Panc1 (cell line): Measurements from ENCODE around the gene CCDC141. TPM values are rescaled to one million over a fixed set of nuclear protein-coding genes. Genes with fewer than 3 reads are reported as not detected.

Source experiments
- ATAC-seq: fragments of 200-7000 bp; cut with Tn5 transposase; 2 replicates; pipeline ENCODE4 v1.9.1; 2020; ENCODE audit warnings: mild to moderate bottlenecking, moderate library complexity
- BruUV-seq: library from RNA; stranded (reverse); fragments of 400-500 nt; replicated peaks from 2 replicates; lab custom pipeline; 2021; lab: Mats Ljungman, UMichigan
- CTCF ChIA-PET: fragments of 300-600 bp; sonication (Branson Sonifier 250); formaldehyde crosslinking; loops from one replicate; lab custom pipeline; 2022; ENCODE audit warnings: antibody characterized with exemption; lab: Charles Lee
- POLR2A ChIA-PET: fragments of 300-600 bp; sonication (Branson Sonifier 250); formaldehyde crosslinking; loops from one replicate; lab custom pipeline; 2022; ENCODE audit warnings: antibody characterized with exemption; lab: Charles Lee
- DNase-seq: peaks from one replicate; pipeline ENCODE4 v3.0.0-alpha.2; 2010; ENCODE audit warnings: low read depth, low spot score
- H3K27ac ChIP-seq: 2 replicates; pipeline ENCODE4 v1.5.1; 2011; ENCODE audit warnings: mild to moderate bottlenecking, low read length, inconsistent platforms
- H3K27me3 ChIP-seq: fragments of 200-500 bp; sonication (Bioruptor generic); 2 replicates; pipeline ENCODE4 v1.6.0; 2014; ENCODE audit warnings: low read length, inconsistent platforms; ENCODE audit not compliant: control insufficient read depth, insufficient read depth
- H3K36me3 ChIP-seq: fragments of 200-500 bp; sonication (Bioruptor generic); 2 replicates; pipeline ENCODE4 v1.5.1; 2014; ENCODE audit warnings: inconsistent platforms, mild to moderate bottlenecking, low read length, moderate library complexity; ENCODE audit not compliant: control insufficient read depth, insufficient read depth
- H3K4me1 ChIP-seq: 2 replicates; pipeline ENCODE4 v1.5.1; 2011; ENCODE audit warnings: inconsistent platforms, mild to moderate bottlenecking, low read length, moderate library complexity; ENCODE audit not compliant: control insufficient read depth, insufficient read depth
- H3K4me3 ChIP-seq, 2 experiments: 2 replicates each; pipeline ENCODE4 v1.5.1; 2011 to 2012; ENCODE audit warnings: low read depth in 2 of 2, low read length in 2 of 2, mild to moderate bottlenecking in 2 of 2, inconsistent platforms in 1 of 2, moderate library complexity in 1 of 2
- H3K9me3 ChIP-seq: fragments of 200-500 bp; sonication (Bioruptor generic); 2 replicates; pipeline ENCODE4 v1.5.1; 2014; ENCODE audit warnings: low read depth, mild to moderate bottlenecking, inconsistent platforms, low read length, moderate library complexity; ENCODE audit not compliant: control insufficient read depth, insufficient read depth
- CTCF ChIP-seq: fragments of 450-650 bp; IDR thresholded peaks from 2 replicates; pipeline ENCODE4 v1.5.1; 2017; ENCODE audit warnings: mild to moderate bottlenecking
- POLR2AphosphoS5 ChIP-seq: IDR thresholded peaks from 2 replicates; pipeline ENCODE4 v1.6.1; 2012; ENCODE audit warnings: mild to moderate bottlenecking, low read depth, low read length, moderate library complexity
- REST ChIP-seq, 2 experiments: IDR thresholded peaks; 2 replicates each; pipeline ENCODE4 v1.6.1; 2011 to 2012; ENCODE audit warnings: low read depth in 2 of 2, control low read depth in 1 of 2, low read length in 1 of 2, mild to moderate bottlenecking in 1 of 2, moderate library complexity in 1 of 2; ENCODE audit not compliant: insufficient read depth in 1 of 2
- SIN3A ChIP-seq: IDR thresholded peaks from 2 replicates; pipeline ENCODE4 v1.6.1; 2012; ENCODE audit warnings: low read depth, mild to moderate bottlenecking, low read length, moderate library complexity, borderline replicate concordance; ENCODE audit not compliant: insufficient read depth
- TCF7L2 ChIP-seq: IDR thresholded peaks from 2 replicates; pipeline ENCODE4 v1.6.1; 2011; ENCODE audit warnings: mild to moderate bottlenecking, low read depth, low read length, inconsistent platforms
- in situ Hi-C: cut with HindIII; loops from 2 replicates; pipeline ENCODE4 v1.10.0; 2016; ENCODE audit warnings: low sequenced_read_pairs, low pct_unique_long_range_greater_than_20kb
- intact Hi-C: fragments of 100-400 bp; cut with micrococcal nuclease; formaldehyde crosslinking; loops from one replicate; pipeline ENCODE4 v1.10.0; 2022; ENCODE audit not compliant: unreplicated experiment
- total RNA-seq: library from RNA; stranded (reverse); gene quantifications from one replicate; pipeline ENCODE4 v1.2.1, GENCODE V29; 2021; ENCODE audit not compliant: unreplicated experiment

The CCDC141 gene
- total RNA-seq, 1 experiment from 2014 or later = 0.10 TPM

- ATAC-seq (no peak), DNase-seq (no peak)
- no TSS peak for BruUV-seq
- intact Hi-C loops (no loop called here), in situ Hi-C loops (no loop called here)
- H3K36me3 ChIP-seq = no peaks in the 10 kb centered on the region
- H3K27me3 ChIP-seq = no peaks in the 10 kb centered on the region
- ChIA-PET POLR2A (no interaction called here), CTCF (no interaction called here)
- H3K4me3 ChIP-seq = no peak overlapping the region
- no peaks in the 10 kb centered on the region for H3K4me1 ChIP-seq
- TF ChIP-seq SIN3A (no peak), TCF7L2 (no peak), CTCF (no peak), REST (IDR thresholded peaks at IDR 0.05; ENCODE audit: insufficient read depth in 1 of 2, low read depth in 2 of 2, low read length in 1 of 2) (no peak), POLR2AphosphoS5 (no peak)
- H3K9me3 ChIP-seq = no peaks in the 10 kb centered on the region
- H3K27ac ChIP-seq = no peak overlapping the region
Observed at GRCh38 chr2:179036353-179036905, 13.5 kb downstream of the CCDC141 start.

DNA sequence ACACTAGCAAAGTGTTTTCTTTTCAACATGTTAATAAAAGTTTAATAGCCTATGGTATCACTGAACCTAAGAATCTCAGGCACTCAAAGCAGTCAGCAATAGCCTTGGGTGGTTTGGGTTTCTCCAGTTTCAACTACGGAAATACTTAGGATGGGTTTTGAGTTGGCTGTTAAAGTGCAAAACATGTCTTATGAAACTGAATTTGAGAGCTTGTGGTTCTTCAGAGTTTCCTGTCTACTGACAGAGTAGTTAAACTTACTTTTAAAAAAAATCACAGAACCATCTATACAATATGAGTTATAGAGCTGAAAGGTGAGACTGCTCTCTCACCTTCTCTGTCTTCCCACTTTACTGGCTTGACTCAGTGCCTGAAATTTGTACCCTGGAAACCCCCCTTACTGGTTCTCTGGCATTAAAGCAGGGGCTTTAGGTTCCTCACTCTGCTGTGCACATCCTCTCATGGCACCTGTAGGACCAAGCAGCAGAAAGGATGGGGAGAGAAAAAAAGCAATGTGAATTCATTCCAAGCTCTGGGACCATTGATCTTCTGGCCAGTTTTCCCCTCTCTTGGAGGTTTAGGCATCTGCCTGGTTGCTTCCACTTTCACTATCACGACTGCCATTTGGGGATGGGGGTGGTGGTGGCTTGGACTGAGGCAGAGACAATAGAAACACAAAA, 18.1 kb downstream of the CCDC141 start:
- H3K27me3 ChIP-seq = no peaks in the 10 kb centered on the region
- H3K27ac ChIP-seq = no peak overlapping the region
- no peak overlapping the region for H3K4me3 ChIP-seq
- TF ChIP-seq CTCF = no peak
- no peak for TF ChIP-seq REST (IDR thresholded peaks at IDR 0.05; ENCODE audit: insufficient read depth in 1 of 2, low read depth in 2 of 2, low read length in 1 of 2)
- TF ChIP-seq SIN3A = no peak
- intact Hi-C loops (no loop called here), in situ Hi-C loops (no loop called here)
- no peaks in the 10 kb centered on the region for H3K4me1 ChIP-seq
- BruUV-seq = no TSS peak
- H3K36me3 ChIP-seq = no peaks in the 10 kb centered on the region
- ATAC-seq = no peak
- ChIA-PET CTCF (no interaction called here), POLR2A (no interaction called here)
- no peak for DNase-seq
- no peaks in the 10 kb centered on the region for H3K9me3 ChIP-seq
